ENCODE data around the gene SLC37A1. TPM values are rescaled to one million over a fixed set of nuclear protein-coding genes. Genes with fewer than 3 reads are reported as not detected.

The SLC37A1 gene
- total RNA-seq, 2 donors from 2014 or later: 98.5 to 118 TPM

- no peaks in the 10 kb centered on the region for H3K27me3 ChIP-seq
- no peak overlapping the region for H3K4me3 ChIP-seq
- no peak for DNase-seq
- intact Hi-C loops (cut with DNase I): no loop called here
- no peak overlapping the region for H3K9ac ChIP-seq (ENCODE audit: low read depth in 2 of 2, low read length in 2 of 2)
- no peaks in the 10 kb centered on the region for H3K4me1 ChIP-seq
- TF ChIP-seq, protein P1, sequence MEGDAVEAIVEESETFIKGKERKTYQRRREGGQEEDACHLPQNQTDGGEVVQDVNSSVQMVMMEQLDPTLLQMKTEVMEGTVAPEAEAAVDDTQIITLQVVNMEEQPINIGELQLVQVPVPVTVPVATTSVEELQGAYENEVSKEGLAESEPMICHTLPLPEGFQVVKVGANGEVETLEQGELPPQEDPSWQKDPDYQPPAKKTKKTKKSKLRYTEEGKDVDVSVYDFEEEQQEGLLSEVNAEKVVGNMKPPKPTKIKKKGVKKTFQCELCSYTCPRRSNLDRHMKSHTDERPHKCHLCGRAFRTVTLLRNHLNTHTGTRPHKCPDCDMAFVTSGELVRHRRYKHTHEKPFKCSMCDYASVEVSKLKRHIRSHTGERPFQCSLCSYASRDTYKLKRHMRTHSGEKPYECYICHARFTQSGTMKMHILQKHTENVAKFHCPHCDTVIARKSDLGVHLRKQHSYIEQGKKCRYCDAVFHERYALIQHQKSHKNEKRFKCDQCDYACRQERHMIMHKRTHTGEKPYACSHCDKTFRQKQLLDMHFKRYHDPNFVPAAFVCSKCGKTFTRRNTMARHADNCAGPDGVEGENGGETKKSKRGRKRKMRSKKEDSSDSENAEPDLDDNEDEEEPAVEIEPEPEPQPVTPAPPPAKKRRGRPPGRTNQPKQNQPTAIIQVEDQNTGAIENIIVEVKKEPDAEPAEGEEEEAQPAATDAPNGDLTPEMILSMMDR (IDR thresholded peaks at IDR 0.05): no peak
- peaks cover 23% of the 10 kb centered on the region for H3K36me3 ChIP-seq
- no peak overlapping the region for H3K27ac ChIP-seq
- H3K9me3 ChIP-seq: no peaks in the 10 kb centered on the region
Measured at GRCh38 chr21:42572906-42573495, 59.3 kb downstream of the SLC37A1 start.

DNA sequence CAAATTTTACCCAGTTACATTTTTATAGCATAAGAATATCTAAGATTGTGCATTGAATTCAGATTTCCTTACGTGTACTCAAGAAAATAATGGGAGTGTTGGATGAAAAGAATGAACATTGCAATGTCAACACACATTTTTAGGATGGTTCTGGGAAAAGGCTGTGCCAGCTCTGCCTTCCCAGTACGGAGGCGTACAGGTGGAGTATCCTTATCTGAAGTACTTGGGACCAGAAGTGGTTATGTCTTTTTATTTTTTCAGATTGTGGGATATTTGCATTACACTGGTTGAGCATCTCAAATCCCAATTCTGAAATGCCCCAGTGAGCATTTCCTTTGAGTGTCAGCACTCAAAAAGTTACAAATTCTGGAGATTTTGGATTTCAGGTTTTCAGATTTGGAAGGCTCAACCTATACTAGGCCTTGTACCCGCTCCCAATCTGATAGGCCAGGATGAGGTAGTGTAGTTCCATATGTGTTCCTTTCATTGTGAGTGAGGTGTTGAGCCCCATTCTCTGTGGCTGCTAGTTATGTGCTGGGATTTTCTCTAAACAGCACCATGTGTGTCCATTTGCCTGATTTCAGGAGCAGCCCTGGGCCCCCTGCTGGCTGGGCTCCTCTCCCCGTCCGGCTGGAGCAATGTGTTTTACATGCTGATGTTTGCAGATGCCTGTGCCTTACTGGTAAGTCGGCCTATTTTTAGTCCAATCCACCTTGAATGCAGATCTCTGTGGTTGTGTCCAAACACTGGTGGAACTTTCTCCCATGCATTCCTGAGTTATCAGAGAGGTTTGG lies 60.8 kb downstream of the SLC37A1 start:
- no peak overlapping the region for H3K9ac ChIP-seq (ENCODE audit: low read depth in 2 of 2, low read length in 2 of 2)
- H3K9me3 ChIP-seq: no peaks in the 10 kb centered on the region
- no peaks in the 10 kb centered on the region for H3K27me3 ChIP-seq
- H3K4me1 ChIP-seq: no peaks in the 10 kb centered on the region
- H3K4me3 ChIP-seq: no peak overlapping the region
- peaks cover 9% of the 10 kb centered on the region for H3K36me3 ChIP-seq
- intact Hi-C loops (cut with DNase I): no loop called here
- no peak for DNase-seq
- no peak overlapping the region for H3K27ac ChIP-seq
- TF ChIP-seq, protein P1 (IDR thresholded peaks at IDR 0.05): no peak

DNA sequence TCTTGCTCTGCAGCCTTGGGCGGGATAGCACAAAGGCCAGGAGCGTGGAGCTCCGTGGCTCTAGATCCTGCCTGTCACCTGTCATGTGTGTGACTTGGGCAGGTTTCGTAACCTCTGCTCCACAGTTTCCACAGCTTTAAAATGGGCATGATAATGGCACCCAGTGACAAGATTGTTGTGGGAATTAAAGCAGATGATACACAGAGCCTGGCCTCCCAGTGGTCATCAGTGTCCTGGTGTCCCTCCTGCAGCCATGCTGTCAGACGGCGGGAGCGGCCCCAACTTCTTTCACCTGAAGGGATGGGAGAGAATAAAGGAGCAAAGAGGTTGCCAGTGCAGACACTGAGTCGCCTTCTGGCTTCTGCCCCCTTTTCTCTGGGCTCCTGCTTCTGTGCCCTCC lies 61.5 kb downstream of the SLC37A1 start:
- H3K4me3 ChIP-seq: no peak overlapping the region
- intact Hi-C loops (cut with DNase I): no loop called here
- no peak overlapping the region for H3K27ac ChIP-seq
- TF ChIP-seq, protein P1 (IDR thresholded peaks at IDR 0.05): no peak
- H3K27me3 ChIP-seq: no peaks in the 10 kb centered on the region
- no peak for DNase-seq
- no peaks in the 10 kb centered on the region for H3K9me3 ChIP-seq
- H3K9ac ChIP-seq (ENCODE audit: low read depth in 2 of 2, low read length in 2 of 2): no peak overlapping the region
- H3K4me1 ChIP-seq: no peaks in the 10 kb centered on the region
- peaks cover 9% of the 10 kb centered on the region for H3K36me3 ChIP-seq

- Histone ChIP-seq H3K27ac (no peak overlapping the region), H3K27me3 (no peaks in the 10 kb centered on the region), H3K9ac (ENCODE audit: low read depth in 2 of 2, low read length in 2 of 2) (no peak overlapping the region), H3K9me3 (no peaks in the 10 kb centered on the region), H3K36me3 (peaks cover 4% of the 10 kb centered on the region), H3K4me1 (no peaks in the 10 kb centered on the region), H3K4me3 (no peak overlapping the region)
- TF ChIP-seq, protein P1 (IDR thresholded peaks at IDR 0.05): no peak
- no peak for DNase-seq
- intact Hi-C loops (cut with DNase I): no loop called here
Measured at GRCh38 chr21:42576639-42577038, 63.0 kb downstream of the SLC37A1 start.

DNA sequence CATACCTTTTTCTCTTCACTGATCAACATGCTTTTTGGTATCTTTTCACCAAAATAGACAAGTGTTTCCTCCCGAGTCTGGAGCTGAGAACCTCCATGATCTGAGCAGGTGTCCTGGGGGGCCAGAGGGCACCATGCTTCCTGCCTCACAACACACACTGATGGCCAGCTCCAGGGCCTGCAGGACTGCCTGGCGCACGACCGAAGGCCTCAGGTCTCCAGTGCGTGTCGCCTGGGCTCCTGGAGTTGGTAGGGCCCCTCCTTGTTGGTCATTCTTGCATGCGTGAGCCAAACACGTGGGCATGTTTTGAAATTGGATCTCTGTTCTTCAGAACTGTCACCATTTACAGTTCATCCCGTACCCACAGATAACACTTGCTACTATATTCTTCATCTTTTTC lies 64.4 kb downstream of the SLC37A1 start:
- DNase-seq: no peak
- H3K27ac ChIP-seq: no peak overlapping the region
- intact Hi-C loops (cut with DNase I): no loop called here
- H3K9ac ChIP-seq (ENCODE audit: low read depth in 2 of 2, low read length in 2 of 2): no peak overlapping the region
- TF ChIP-seq, protein P1 (IDR thresholded peaks at IDR 0.05): no peak
- no peaks in the 10 kb centered on the region for H3K36me3 ChIP-seq
- H3K9me3 ChIP-seq: no peaks in the 10 kb centered on the region
- H3K4me3 ChIP-seq: no peak overlapping the region
- H3K4me1 ChIP-seq: no peaks in the 10 kb centered on the region
- no peaks in the 10 kb centered on the region for H3K27me3 ChIP-seq

All from colonic mucosa (tissue), 4 donors.